SW 1271 (cell line): ENCODE measurements around the gene PTCSC3.

Experiments used
- DNase-seq, 2 experiments: peaks; one replicate each; lab custom pipeline; 2025; lab: John Stamatoyannopoulos, UW

Gene PTCSC3

GRCh38 chr14:36176524-36176923 lies at the start of gene PTCSC3:
TSS of gene PTCSC3 (minus strand) at chr14:36176722.
- DNase-seq: no peak

- DNase-seq: no peak
Measured at GRCh38 chr14:36226164-36226563, 49.6 kb upstream of the PTCSC3 start.

- DNase-seq: no peak
Measured at GRCh38 chr14:36224176-36224575, 47.7 kb upstream of the PTCSC3 start.

GRCh38 chr14:36223558-36223957 lies 47.0 kb upstream of the PTCSC3 start:
- no peak for DNase-seq

- DNase-seq: no peak
Measured at GRCh38 chr14:36222952-36223468, 46.5 kb upstream of the PTCSC3 start.

GRCh38 chr14:36222337-36222736 lies 45.8 kb upstream of the PTCSC3 start:
- DNase-seq: no peak

- no peak for DNase-seq
Measured at GRCh38 chr14:36221112-36221511, 44.6 kb upstream of the PTCSC3 start.

- no peak for DNase-seq
Measured at GRCh38 chr14:36217732-36218131, 41.2 kb upstream of the PTCSC3 start.

- DNase-seq: no peak
Measured at GRCh38 chr14:36217027-36217426, 40.5 kb upstream of the PTCSC3 start.

GRCh38 chr14:36215217-36215598 lies 38.7 kb upstream of the PTCSC3 start:
- DNase-seq: no peak

GRCh38 chr14:36214476-36215216 lies 38.1 kb upstream of the PTCSC3 start:
- DNase-seq: no peak

- DNase-seq: no peak
Measured at GRCh38 chr14:36212987-36213386, 36.5 kb upstream of the PTCSC3 start.

GRCh38 chr14:36212577-36212976 lies 36.1 kb upstream of the PTCSC3 start:
- no peak for DNase-seq

GRCh38 chr14:36208690-36209278 lies 32.3 kb upstream of the PTCSC3 start:
- DNase-seq: no peak

- DNase-seq: peak in 1 of 2 experiments; percentile 7
Measured at GRCh38 chr14:36207500-36207899, 31.0 kb upstream of the PTCSC3 start.

GRCh38 chr14:36204461-36205073 lies 28.0 kb upstream of the PTCSC3 start:
- no peak for DNase-seq

- DNase-seq: no peak
Measured at GRCh38 chr14:36198378-36198777, 21.9 kb upstream of the PTCSC3 start.

GRCh38 chr14:36194663-36195062 lies 18.1 kb upstream of the PTCSC3 start:
- no peak for DNase-seq

- no peak for DNase-seq
Measured at GRCh38 chr14:36192530-36192929, 16.0 kb upstream of the PTCSC3 start.

- no peak for DNase-seq
Measured at GRCh38 chr14:36183402-36183801, 6.9 kb upstream of the PTCSC3 start.

- DNase-seq: no peak
Measured at GRCh38 chr14:36181417-36181816, 4.9 kb upstream of the PTCSC3 start.

- no peak for DNase-seq
Measured at GRCh38 chr14:36177489-36177888, 967 bp upstream of the PTCSC3 start.

GRCh38 chr14:36174767-36175424 lies 1.6 kb downstream of the PTCSC3 start:
- no peak for DNase-seq
